Upper lobe of right lung (tissue), 1 donor: Measurements from ENCODE around the gene PPP6R3. TPM values are rescaled to one million over a fixed set of nuclear protein-coding genes. Genes with fewer than 3 reads are reported as not detected.
"Not testable (repeated sequence)": the region's sequence is repeated elsewhere in the genome, so short reads cannot be mapped to it uniquely, and the experiment has no call there.

ENCODE experiments used
- ATAC-seq: fragments of 200-7000 bp; cut with Tn5 transposase; one replicate; pipeline ENCODE4 v1.9.1; 2020; ENCODE audit warnings: mild to moderate bottlenecking, moderate library complexity
- DNase-seq: peaks from one replicate; pipeline ENCODE4 v3.0.0-alpha.2; 2020
- H3K27ac ChIP-seq: fragments of 200-600 bp; one replicate; pipeline ENCODE4 v1.8.0; 2022
- H3K27me3 ChIP-seq: fragments of 200-600 bp; one replicate; pipeline ENCODE4 v1.8.0; 2022; ENCODE audit warnings: mild to moderate bottlenecking
- H3K36me3 ChIP-seq: fragments of 200-600 bp; one replicate; pipeline ENCODE4 v1.8.0; 2022
- H3K4me1 ChIP-seq: fragments of 200-600 bp; one replicate; pipeline ENCODE4 v1.8.0; 2022
- H3K4me3 ChIP-seq: fragments of 200-600 bp; one replicate; pipeline ENCODE4 v1.8.0; 2022; ENCODE audit warnings: mild to moderate bottlenecking
- H3K9me3 ChIP-seq: fragments of 200-600 bp; one replicate; pipeline ENCODE4 v1.8.0; 2022
- CTCF ChIP-seq: fragments of 200-600 bp; IDR thresholded peaks from one replicate; pipeline ENCODE4 v1.8.0; 2022; ENCODE audit warnings: antibody characterized with exemption
- intact Hi-C: fragments of 100-400 bp; cut with DNase I; formaldehyde crosslinking; loops from one replicate; pipeline ENCODE4 v1.11.0; 2022
- total RNA-seq: library from RNA; stranded (reverse); fragmentation: NEBNext Ultra II Directional; extraction: Animal tissue kit (Norgen Biotek cat#: 25700); gene quantifications from one replicate; pipeline ENCODE4 v1.2.1, GENCODE V29; 2021
- donor health status: DM: no; HTN: yes; CAD: no; lungs with severe emphysema.

The PPP6R3 gene
- total RNA-seq, 1 donor from 2014 or later, result 93.2 TPM

- intact Hi-C loops, result no loop called here
- DNase-seq, result peak; percentile 56
- no peak overlapping the region for H3K4me3 ChIP-seq
Measured at GRCh38 chr11:68455485-68455884, 5.1 kb upstream of the PPP6R3 start.

GRCh38 chr11:68457216-68457897, 3.2 kb upstream of the PPP6R3 start:
- ATAC-seq (no peak), DNase-seq (peak; percentile 13)
- Histone ChIP-seq H3K9me3 (no peaks in the 10 kb centered on the region), H3K27ac (no peak overlapping the region), H3K4me3 (no peak overlapping the region), H3K27me3 (no peaks in the 10 kb centered on the region), H3K4me1 (peaks cover 17% of the 10 kb centered on the region), H3K36me3 (no peaks in the 10 kb centered on the region)
- TF ChIP-seq CTCF, result no peak
- intact Hi-C loops, result no loop called here

More at GRCh38 chr11:68455485-68455884, 5.1 kb upstream of the PPP6R3 start:
- H3K36me3 ChIP-seq, result no peaks in the 10 kb centered on the region
- no peak overlapping the region for H3K27ac ChIP-seq
- no peaks in the 10 kb centered on the region for H3K9me3 ChIP-seq
- no peak for ATAC-seq
- no peak for TF ChIP-seq CTCF
- no peaks in the 10 kb centered on the region for H3K27me3 ChIP-seq
- peaks cover 11% of the 10 kb centered on the region for H3K4me1 ChIP-seq

- ATAC-seq, result no peak
- Histone ChIP-seq H3K27me3 (no peaks in the 10 kb centered on the region), H3K9me3 (no peaks in the 10 kb centered on the region), H3K4me3 (no peak overlapping the region), H3K27ac (no peak overlapping the region), H3K36me3 (no peaks in the 10 kb centered on the region), H3K4me1 (peaks cover 22% of the 10 kb centered on the region)
- TF ChIP-seq CTCF, result no peak
- intact Hi-C loops, result no loop called here
- DNase-seq, result peak; percentile 52
Measured at GRCh38 chr11:68457898-68458249, 2.7 kb upstream of the PPP6R3 start.

GRCh38 chr11:68458340-68458739, 2.2 kb upstream of the PPP6R3 start:
- H3K9me3 ChIP-seq, H3K27ac ChIP-seq, H3K27me3 ChIP-seq, H3K4me3 ChIP-seq, H3K36me3 ChIP-seq, intact Hi-C loops, ATAC-seq: not testable (repeated sequence)
- peaks cover 27% of the 10 kb centered on the region for H3K4me1 ChIP-seq
- peak; percentile 21 for DNase-seq

- Histone ChIP-seq H3K9me3 (no peaks in the 10 kb centered on the region), H3K36me3 (no peaks in the 10 kb centered on the region), H3K4me3 (peak overlapping the region; percentile 84), H3K27me3 (no peaks in the 10 kb centered on the region), H3K4me1 (peaks cover 41% of the 10 kb centered on the region), H3K27ac (peak overlapping the region; percentile 96)
- TF ChIP-seq CTCF, result no peak
- intact Hi-C loops, result no loop called here
- DNase-seq (peak; percentile 97), ATAC-seq (peak; percentile 96)
Measured at GRCh38 chr11:68459886-68460740, 439 bp upstream of the PPP6R3 start.

GRCh38 chr11:68461575-68461917, 994 bp downstream of the PPP6R3 start:
- intact Hi-C loops, result no loop called here
- H3K9me3 ChIP-seq, result no peaks in the 10 kb centered on the region
- no peaks in the 10 kb centered on the region for H3K27me3 ChIP-seq
- ATAC-seq, result no peak
- DNase-seq, result peak; percentile 10
- peaks cover 49% of the 10 kb centered on the region for H3K4me1 ChIP-seq
- peak overlapping the region; percentile 84 for H3K4me3 ChIP-seq
- no peak for TF ChIP-seq CTCF
- no peaks in the 10 kb centered on the region for H3K36me3 ChIP-seq
- H3K27ac ChIP-seq, result peak overlapping the region; percentile 96
